NCI-H2171 (cell line): ENCODE measurements around the gene POLG.
"Not testable (repeated sequence)": the region's sequence is repeated elsewhere in the genome, so short reads cannot be mapped to it uniquely, and the experiment has no call there.

Experiments
- DNase-seq: peaks from one replicate; lab custom pipeline; 2025; lab: John Stamatoyannopoulos, UW

Gene POLG

DNA sequence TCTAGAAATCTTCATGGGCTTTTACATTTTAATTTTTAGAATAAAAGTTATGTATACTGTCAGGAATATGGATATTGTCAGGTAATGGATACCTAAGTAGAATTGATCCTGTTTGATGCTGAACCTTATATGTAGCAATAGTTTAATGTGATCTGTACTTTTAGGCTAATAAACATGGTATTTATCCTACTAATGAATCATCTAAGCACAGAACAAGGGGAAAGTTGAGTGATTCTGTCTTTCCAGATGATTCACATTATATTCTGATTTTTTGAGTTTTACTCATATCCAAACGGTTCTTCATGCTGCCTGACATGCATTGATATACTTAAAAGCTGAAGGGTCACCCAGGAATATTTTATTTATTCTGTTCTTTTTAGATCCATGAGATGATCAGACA is 56.3 kb downstream of the POLG start:
- DNase-seq = no peak

DNA sequence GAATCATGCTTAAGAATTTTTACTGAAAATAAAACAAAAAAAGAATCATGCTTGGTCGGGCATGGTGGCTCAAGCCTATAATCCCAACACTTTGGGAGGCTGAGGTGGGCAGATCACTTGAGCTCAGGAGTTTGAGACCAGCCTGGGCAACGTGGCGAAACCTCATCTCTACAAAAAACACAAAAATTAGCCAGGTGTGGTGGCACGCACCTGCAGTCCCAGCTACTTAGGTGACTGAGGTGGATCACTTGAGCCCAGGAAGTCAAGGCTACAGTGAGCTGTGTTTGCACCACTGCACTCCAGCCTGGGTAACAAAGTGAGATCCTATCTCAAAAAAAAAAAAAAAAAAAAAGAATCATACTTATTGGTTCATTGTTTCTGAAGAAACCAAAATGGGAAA is 57.3 kb downstream of the POLG start:
- DNase-seq = not testable (repeated sequence)
